Endodermal cell (in vitro differentiated cells): ENCODE results near the gene COL26A1. TPM values are rescaled to one million over a fixed set of nuclear protein-coding genes. Genes with fewer than 3 reads are reported as not detected.
"Not testable (repeated sequence)": the region's sequence is repeated elsewhere in the genome, so short reads cannot be mapped to it uniquely, and the experiment has no call there.

Experiments used
- DNase-seq: peaks from one replicate; pipeline ENCODE4 v3.0.0-alpha.2; 2017
- H3K27ac ChIP-seq: 2 replicates; pipeline ENCODE4 v1.5.1; 2013; ENCODE audit warnings: mild to moderate bottlenecking, low read depth, low read length, moderate library complexity
- H3K27me3 ChIP-seq: 2 replicates; pipeline ENCODE4 v1.6.1; 2013; ENCODE audit warnings: mild to moderate bottlenecking, low read length, moderate library complexity; ENCODE audit not compliant: insufficient read depth, control insufficient read depth, poor library complexity, severe bottlenecking
- H3K36me3 ChIP-seq: 2 replicates; pipeline ENCODE4 v1.7.0; 2013; ENCODE audit warnings: mild to moderate bottlenecking, low read length, moderate library complexity; ENCODE audit not compliant: control insufficient read depth, insufficient read depth
- H3K4me1 ChIP-seq: one replicate; pipeline ENCODE4 v1.7.0; 2013; ENCODE audit warnings: low read length; ENCODE audit not compliant: control insufficient read depth, insufficient read depth
- H3K4me3 ChIP-seq: 2 replicates; pipeline ENCODE4 v1.5.1; 2013; ENCODE audit warnings: mild to moderate bottlenecking, low read length, moderate library complexity
- H3K9ac ChIP-seq: 2 replicates; pipeline ENCODE4 v1.6.1; 2013; ENCODE audit warnings: mild to moderate bottlenecking, low read length, moderate library complexity; ENCODE audit not compliant: poor library complexity, severe bottlenecking; ENCODE audit errors: extremely low read depth
- H3K9me3 ChIP-seq: 2 replicates; pipeline ENCODE4 v1.6.1; 2013; ENCODE audit warnings: mild to moderate bottlenecking, low read length, moderate library complexity; ENCODE audit not compliant: control insufficient read depth
- H3K27ac Mint-ChIP-seq: 2 replicates; pipeline ENCODE4 v1.8.0; 2020; ENCODE audit warnings: mixed read lengths
- H3K27me3 Mint-ChIP-seq: 2 replicates; pipeline ENCODE4 v1.8.0; 2021; ENCODE audit warnings: mild to moderate bottlenecking, mixed read lengths; ENCODE audit not compliant: insufficient read depth
- H3K36me3 Mint-ChIP-seq: 2 replicates; pipeline ENCODE4 v1.8.0; 2020; ENCODE audit warnings: low read depth, mixed read lengths
- H3K4me1 Mint-ChIP-seq: 2 replicates; pipeline ENCODE4 v1.8.0; 2020; ENCODE audit warnings: mixed read lengths
- H3K4me3 Mint-ChIP-seq: 2 replicates; pipeline ENCODE4 v1.8.0; 2020; ENCODE audit warnings: mild to moderate bottlenecking, moderate library complexity, mixed read lengths
- H3K9me3 Mint-ChIP-seq: 2 replicates; pipeline ENCODE4 v1.8.0; 2020; ENCODE audit warnings: mild to moderate bottlenecking, mixed read lengths
- CTCF ChIP-seq: fragments of 200-600 bp; sonication (generic); conservative IDR thresholded peaks from 2 replicates; pipeline ENCODE4 v1.5.0; 2021; ENCODE audit warnings: antibody characterized with exemption, mild to moderate bottlenecking
- WGBS, 2 experiments: methylation state at CpG; one replicate each; pipeline versions ENCODE4 v1.1.5 to v1.1.7; 2013; ENCODE audit warnings: missing lambda C conversion rate in 2 of 2, mixed read lengths in 1 of 2; ENCODE audit not compliant: insufficient coverage in 1 of 2, insufficient read length in 1 of 2; 5-methylcytosine and 5-hydroxymethylcytosine counted together
- total RNA-seq, 2 donors: library from RNA; stranded (reverse); fragmentation: NEBNext Ultra II Directional in 1 of 2; extraction: Animal tissue kit (Norgen Biotek cat#: 25700) in 1 of 2; gene quantifications; 2 replicates in 1 of 2; 3 replicates in 1 of 2; pipeline ENCODE4 v1.2.1, GENCODE V29; 2021

COL26A1 gene
- total RNA-seq, 2 donors from 2014 or later = 41.2 to 47.0 TPM

GRCh38 chr7:101342892-101343291 lies 19.8 kb upstream of the COL26A1 start:
- DNase-seq = no peak
- no peak for TF ChIP-seq CTCF
- no peaks in the 10 kb centered on the region for H3K4me1 ChIP-seq
- H3K27ac Mint-ChIP-seq = no peak overlapping the region
- no peaks in the 10 kb centered on the region for H3K27me3 Mint-ChIP-seq
- H3K27me3 ChIP-seq = no peaks in the 10 kb centered on the region
- H3K9ac ChIP-seq = no peak overlapping the region
- H3K36me3 Mint-ChIP-seq = no peaks in the 10 kb centered on the region
- no peak overlapping the region for H3K27ac ChIP-seq
- no peaks in the 10 kb centered on the region for H3K36me3 ChIP-seq
- H3K4me3 Mint-ChIP-seq = no peak overlapping the region
- H3K4me1 Mint-ChIP-seq = no peaks in the 10 kb centered on the region
- WGBS, 2 experiments = 94 to 96% methylated on average over 5 to 7 of the region's 7 CpGs
- H3K9me3 ChIP-seq = no peaks in the 10 kb centered on the region
- no peak overlapping the region for H3K4me3 ChIP-seq
- H3K9me3 Mint-ChIP-seq = no peaks in the 10 kb centered on the region

GRCh38 chr7:101347477-101347876 lies 15.2 kb upstream of the COL26A1 start:
- H3K4me3 Mint-ChIP-seq = no peak overlapping the region
- H3K27ac ChIP-seq = no peak overlapping the region
- no peaks in the 10 kb centered on the region for H3K4me1 ChIP-seq
- TF ChIP-seq CTCF = no peak
- DNase-seq = no peak
- no peaks in the 10 kb centered on the region for H3K27me3 Mint-ChIP-seq
- no peak overlapping the region for H3K4me3 ChIP-seq
- H3K9ac ChIP-seq = no peak overlapping the region
- peaks cover 9% of the 10 kb centered on the region for H3K4me1 Mint-ChIP-seq
- no peak overlapping the region for H3K27ac Mint-ChIP-seq
- peaks cover 10% of the 10 kb centered on the region for H3K9me3 Mint-ChIP-seq
- no peaks in the 10 kb centered on the region for H3K27me3 ChIP-seq
- 90 to 93% methylated on average over 14 to 15 of the region's 15 CpGs for WGBS, 2 experiments
- H3K9me3 ChIP-seq = peaks cover 6% of the 10 kb centered on the region
- no peaks in the 10 kb centered on the region for H3K36me3 ChIP-seq
- H3K36me3 Mint-ChIP-seq = no peaks in the 10 kb centered on the region

GRCh38 chr7:101348456-101349067 lies 14.1 kb upstream of the COL26A1 start:
- H3K4me1 Mint-ChIP-seq, DNase-seq, H3K36me3 Mint-ChIP-seq, H3K9me3 Mint-ChIP-seq, H3K4me3 ChIP-seq, H3K27ac Mint-ChIP-seq, H3K9ac ChIP-seq, H3K4me3 Mint-ChIP-seq, H3K36me3 ChIP-seq, H3K27me3 Mint-ChIP-seq, H3K4me1 ChIP-seq, H3K27ac ChIP-seq, H3K9me3 ChIP-seq, H3K27me3 ChIP-seq: not testable (repeated sequence)
- WGBS, 2 experiments = 94% methylated on average over 9 to 23 of the region's 32 CpGs

- not testable (repeated sequence) for H3K9ac ChIP-seq, DNase-seq, H3K27me3 Mint-ChIP-seq, H3K9me3 Mint-ChIP-seq, H3K4me1 Mint-ChIP-seq, H3K27ac Mint-ChIP-seq, H3K4me3 ChIP-seq, H3K9me3 ChIP-seq, H3K4me3 Mint-ChIP-seq, H3K27me3 ChIP-seq, H3K27ac ChIP-seq, H3K4me1 ChIP-seq, H3K36me3 ChIP-seq, H3K36me3 Mint-ChIP-seq
- WGBS, 2 experiments = 89 to 97% methylated on average over 8 to 12 of the region's 12 CpGs
Measured at GRCh38 chr7:101349300-101349699, 13.4 kb upstream of the COL26A1 start.
